OCI-LY7 (cell line): ENCODE measurements around the gene SELENOI.

Experiments used
- CTCF ChIP-seq: fragments of 200-600 bp; sonication (generic); conservative IDR thresholded peaks from 2 replicates; pipeline ENCODE4 v1.5.1; 2014; ENCODE audit warnings: mild to moderate bottlenecking, antibody characterized with exemption, low read length, moderate library complexity, mixed read lengths
- EZH2phosphoT487 ChIP-seq: fragments of 200-600 bp; sonication (generic); IDR thresholded peaks from 2 replicates; pipeline ENCODE4 v1.6.1; 2018; ENCODE audit warnings: low read depth, borderline replicate concordance, mild to moderate bottlenecking, mixed run types, antibody characterized with exemption, low read length, moderate library complexity, mixed read lengths

GRCh38 chr2:26363323-26363722 is 17.4 kb downstream of the SELENOI start:
- TF ChIP-seq CTCF (no peak), EZH2phosphoT487 (no peak)
